Epidermal melanocyte (primary cell): Measurements from ENCODE around the gene COA5.
"Not testable (repeated sequence)": the region's sequence is repeated elsewhere in the genome, so short reads cannot be mapped to it uniquely, and the experiment has no call there.

Source experiments
- DNase-seq: peaks from one replicate; pipeline ENCODE4 v3.0.0; 2011; ENCODE audit warnings: low spot score; ENCODE audit not compliant: insufficient read length

COA5 gene

DNA sequence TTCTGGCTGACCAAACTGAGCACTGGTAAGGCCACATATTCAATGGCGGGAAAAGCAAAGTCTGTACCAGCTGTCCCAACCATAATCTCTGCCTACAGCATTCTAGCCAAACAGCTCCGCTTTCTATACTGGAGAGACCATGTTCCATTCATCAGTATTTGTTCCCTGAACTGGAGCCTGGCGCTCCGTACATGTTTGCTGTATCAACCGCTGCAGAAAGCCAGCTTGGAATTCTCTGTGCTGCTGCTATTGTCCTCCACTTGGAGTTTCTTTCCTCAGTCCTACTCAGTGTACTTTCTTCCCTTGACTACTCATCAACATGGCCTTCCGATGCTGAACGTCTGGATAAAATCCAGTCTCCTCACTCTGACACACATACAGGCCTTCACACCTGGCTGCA, 1.9 kb downstream of the COA5 start:
- DNase-seq, result no peak

DNA sequence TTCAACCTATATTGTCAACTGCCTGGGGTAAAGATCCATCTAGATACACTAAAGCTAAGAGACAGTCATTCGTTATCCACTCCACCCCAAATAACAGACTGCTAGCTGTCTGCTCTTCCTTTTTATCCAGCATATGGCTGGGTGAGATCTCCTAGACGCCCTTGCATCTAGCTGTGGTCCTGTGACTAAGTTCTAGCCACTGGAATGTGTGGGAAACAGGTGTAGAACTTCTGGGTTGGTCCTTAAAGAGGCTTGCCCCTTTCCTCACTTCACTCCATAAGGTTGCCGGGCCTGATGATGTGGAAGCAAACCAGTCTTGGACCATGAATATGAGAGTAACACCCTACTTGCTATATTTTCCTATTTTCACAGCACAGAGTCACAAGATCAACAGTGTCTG, 3.2 kb downstream of the COA5 start:
- DNase-seq, result no peak

DNA sequence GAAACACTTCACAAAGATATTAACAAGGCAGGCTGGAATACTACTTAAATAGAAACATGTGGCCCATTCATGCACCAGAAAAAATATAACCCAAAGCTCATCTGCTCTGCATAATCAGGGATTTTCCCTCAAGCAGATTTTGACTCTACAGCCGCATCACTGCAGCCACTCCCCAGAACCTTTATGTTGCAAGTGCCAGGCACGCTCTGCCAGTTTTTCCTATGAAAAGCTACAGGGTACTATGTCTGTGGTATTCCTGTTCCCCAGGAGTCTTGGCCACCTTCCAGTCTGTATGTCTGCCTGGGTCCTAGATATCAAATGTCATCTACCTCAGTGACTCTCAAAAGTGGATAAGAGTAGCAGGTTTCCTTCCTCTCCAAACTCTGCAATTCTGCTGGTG, 3.8 kb downstream of the COA5 start:
- DNase-seq, result no peak

DNA sequence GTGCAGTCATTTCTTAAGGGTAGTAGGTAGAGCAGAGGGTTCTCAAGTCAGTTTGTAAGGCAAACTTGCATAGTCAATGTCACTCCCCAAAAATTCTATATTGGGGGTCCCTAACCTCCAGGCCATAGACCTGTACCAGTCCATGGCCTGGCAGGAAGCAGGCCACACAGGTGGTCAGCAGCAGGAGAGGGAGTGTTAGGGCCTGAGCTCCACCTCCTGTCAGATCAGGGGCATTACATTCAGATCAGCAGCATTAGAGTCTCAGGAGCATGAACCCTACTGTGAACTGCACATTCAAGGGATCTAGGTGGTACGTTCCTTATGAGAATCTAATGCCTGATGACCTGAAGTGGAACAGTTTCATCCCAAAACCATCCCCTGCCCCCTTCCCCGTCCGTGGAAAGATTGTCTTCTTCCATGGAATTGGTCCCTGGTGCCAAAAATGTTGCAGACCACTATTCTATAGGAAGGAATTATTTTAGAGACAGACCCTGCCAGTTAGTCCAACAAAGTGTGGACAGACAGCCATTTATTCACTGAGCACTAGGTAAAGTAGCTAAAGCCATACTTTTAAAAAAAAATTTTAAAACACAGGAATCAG, 6.7 kb downstream of the COA5 start:
- DNase-seq, result no peak

DNA sequence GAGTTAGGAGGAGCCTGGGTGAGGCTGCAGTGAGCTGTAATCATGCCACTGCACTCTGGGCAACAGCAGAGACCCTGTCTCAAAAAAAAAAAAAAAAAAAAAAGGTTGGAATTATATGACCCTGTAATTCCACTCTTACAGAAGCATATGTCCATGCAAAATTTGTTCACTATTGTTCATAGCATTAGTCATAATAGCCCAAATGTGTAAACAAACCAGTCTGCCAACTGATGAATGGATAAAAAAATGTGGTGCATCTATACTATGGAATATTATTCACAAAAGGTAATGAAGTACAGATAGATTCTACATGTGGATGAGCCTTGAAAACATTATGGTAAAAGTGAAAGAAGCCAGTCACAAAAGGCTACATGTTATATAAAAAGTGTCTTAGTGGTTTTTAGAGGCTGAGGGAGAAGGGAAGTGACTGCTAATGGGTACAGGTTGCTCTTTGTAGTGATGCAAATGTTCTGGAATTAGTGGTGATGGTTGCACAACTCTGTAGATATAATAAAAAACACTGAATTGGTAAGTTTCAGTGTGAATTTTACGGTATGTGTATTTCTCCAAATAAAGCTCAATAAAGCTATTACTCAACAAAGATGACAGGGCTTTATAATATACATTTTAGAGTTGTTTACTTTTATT, 9.4 kb downstream of the COA5 start:
- DNase-seq, result no peak

- not testable (repeated sequence) for DNase-seq
Observed at GRCh38 chr2:98594665-98595064, 13.6 kb downstream of the COA5 start.

- DNase-seq, result no peak
Observed at GRCh38 chr2:98592565-98592964, 15.7 kb downstream of the COA5 start.

- DNase-seq, result no peak
Observed at GRCh38 chr2:98589489-98589888, 18.8 kb downstream of the COA5 start.

DNA sequence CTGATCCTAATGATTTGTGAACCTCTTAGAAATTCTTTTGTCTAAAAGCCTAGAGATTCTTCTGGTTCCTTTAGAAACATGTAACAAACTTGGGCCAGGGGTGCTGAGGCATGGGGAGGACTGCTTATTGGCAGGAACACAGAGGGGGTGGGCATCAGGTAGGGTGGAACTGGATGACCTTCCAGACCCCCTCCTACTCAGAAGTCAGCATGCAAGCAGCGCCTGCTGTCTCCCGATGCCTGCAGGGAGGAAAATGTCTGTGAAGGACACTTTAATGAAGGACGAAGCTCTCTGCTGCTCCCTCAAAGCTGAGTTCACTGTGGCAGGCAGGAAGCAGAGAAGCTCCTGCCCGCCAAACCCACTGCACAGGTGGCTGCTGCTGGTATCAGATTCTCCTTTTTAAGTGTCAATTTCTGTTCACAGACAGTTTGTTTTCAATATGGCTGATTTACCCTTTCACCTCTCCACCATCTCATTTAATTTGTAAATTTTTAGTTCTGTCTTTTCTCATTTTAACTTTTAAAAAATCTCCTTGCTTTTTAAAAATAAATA, 19.4 kb downstream of the COA5 start:
- DNase-seq, result no peak

DNA sequence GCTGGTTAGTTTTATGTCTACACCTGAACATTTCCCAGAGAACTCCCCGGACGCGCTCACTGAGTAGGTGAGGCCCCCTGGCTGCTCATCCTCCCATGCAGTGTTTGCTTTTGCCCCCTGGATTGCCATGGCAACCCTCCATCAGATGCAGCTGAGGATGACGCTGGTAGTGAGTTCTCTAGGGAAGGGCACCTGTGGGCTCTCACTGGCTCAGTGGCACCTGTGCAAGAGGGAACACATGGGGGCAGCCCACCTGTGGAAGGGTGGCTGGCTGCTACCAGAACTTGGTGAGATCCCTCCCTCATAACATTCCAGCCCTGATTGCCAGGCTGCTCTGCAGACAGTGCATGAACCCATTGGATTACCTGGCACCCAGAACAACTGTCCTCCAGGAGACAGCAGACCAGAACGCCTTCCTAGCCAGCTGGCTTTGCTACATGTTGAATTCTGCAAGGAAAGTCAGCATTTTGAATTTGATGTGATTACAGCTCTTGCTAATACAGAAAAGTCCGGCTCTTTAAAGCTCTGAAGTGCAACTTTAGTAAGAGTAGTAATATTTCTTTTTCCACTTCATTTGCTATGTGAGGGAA, 21.7 kb downstream of the COA5 start:
- DNase-seq, result no peak

DNA sequence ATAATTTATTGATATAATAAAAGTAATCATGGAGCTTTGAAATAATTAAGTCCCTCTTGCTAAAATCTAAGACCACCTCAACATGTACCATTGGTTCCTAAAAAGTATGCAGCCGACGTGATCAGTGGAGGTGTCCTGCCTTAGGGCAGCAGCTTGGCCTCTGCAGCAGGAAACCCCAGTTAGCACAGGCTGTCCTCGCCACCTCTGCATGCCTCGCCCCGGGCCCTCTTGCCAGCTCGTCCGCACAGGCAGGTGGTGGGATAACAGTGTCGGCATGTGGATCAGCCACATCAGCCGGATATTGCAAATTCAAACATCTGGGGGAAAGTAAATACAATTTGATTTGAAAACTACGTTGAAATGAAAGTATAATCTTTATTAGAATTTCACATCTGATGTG, 22.9 kb downstream of the COA5 start:
- DNase-seq, result no peak

DNA sequence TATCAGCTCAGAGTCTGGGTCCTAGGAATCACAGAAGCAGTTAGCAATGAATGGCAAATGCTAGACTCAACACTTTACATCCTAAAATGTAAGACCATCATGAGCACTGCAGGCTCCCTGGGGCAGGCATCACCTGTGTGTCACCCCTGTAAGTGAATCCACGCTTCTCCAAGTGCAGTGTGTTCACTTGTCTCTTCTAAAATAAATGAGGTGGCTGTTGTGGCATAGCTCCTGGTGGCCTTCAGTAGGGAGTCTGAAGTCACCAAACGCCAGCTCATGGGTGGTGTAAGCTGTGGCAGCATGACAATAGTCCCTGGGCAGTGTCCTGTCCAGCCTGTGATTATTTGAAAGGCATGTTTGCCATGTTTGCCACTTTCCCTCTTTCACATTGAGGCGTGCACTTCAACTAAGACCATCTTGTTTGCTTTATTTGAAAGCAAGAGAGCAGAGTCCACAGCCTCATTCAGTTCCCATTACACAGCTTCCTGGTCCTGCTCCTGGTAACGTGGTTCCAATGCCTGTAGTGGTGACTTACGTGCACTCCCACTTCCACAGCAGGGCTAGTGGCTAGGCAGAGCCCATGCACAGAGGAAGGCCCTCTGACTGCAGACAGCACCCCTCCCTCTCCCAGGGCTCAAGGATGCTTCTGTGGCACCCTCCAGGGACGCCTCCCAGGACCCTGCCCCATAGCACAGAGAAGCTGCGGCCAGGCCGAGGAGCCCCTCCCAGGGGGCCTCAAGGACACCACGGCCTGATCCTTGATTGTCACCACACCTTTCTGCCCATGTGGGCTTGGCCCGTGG, 24.3 kb downstream of the COA5 start:
- no peak for DNase-seq

GRCh38 chr2:98583276-98583675, 25.0 kb downstream of the COA5 start:
- DNase-seq, result no peak

DNA sequence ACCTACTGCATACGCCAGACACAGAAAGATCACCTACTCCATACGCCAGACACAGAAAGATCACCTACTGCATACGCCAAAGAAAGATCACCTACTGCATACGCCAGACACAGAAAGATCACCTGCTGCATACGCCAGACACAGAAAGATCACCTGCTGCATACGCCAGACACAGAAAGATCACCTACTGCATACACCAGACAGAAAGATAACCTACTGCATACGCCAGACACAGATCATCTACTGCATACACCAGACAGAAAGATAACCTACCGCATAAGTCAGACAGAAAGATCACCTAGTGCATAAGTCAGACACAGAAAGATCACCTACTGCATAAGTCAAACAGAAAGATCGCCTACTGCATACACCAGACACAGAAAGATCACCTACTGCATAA, 25.8 kb downstream of the COA5 start:
- no peak for DNase-seq

GRCh38 chr2:98580656-98581284, 27.5 kb downstream of the COA5 start:
- DNase-seq, result no peak

DNA sequence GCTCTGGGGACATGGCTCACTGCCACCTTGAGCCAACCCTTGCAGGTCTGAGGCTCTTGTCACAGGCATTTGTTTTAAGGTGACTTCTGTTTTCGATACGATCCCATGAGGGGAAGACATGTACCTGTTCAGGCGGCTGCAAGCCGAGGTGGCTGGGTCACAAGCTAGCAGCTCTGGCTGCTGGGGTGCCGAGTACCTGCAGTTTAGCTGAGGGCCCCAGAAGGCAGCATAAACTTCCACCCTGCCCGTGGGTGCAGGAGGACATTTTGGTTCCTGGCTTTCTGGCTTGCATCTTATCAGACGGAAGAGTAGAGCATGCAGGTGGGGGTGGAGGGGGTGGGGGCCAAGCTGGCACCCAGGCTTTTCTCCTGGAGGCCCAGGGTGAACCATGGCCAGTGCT, 28.4 kb downstream of the COA5 start:
- DNase-seq, result no peak

DNA sequence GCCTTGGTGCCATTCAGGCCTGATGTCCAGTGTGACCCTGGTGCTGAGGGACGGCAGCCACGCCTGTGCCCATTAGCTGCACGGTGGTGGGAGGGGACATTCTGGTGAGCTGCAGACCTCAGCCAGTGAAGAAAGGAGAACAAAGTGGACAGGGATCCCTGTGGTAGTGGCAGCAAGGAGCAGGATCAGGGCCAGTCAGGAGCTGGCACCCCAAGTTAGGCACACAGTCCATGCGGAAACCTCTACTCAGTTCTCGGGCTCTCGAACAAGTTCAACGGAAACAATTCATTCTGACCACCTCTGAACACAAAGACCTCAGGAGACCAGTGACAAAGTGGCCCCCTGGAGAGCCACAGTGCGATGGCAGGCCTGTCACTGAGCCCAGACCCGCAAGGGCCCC, 30.1 kb downstream of the COA5 start:
- no peak for DNase-seq

- DNase-seq, result no peak
Observed at GRCh38 chr2:98577313-98577712, 31.0 kb downstream of the COA5 start.

DNA sequence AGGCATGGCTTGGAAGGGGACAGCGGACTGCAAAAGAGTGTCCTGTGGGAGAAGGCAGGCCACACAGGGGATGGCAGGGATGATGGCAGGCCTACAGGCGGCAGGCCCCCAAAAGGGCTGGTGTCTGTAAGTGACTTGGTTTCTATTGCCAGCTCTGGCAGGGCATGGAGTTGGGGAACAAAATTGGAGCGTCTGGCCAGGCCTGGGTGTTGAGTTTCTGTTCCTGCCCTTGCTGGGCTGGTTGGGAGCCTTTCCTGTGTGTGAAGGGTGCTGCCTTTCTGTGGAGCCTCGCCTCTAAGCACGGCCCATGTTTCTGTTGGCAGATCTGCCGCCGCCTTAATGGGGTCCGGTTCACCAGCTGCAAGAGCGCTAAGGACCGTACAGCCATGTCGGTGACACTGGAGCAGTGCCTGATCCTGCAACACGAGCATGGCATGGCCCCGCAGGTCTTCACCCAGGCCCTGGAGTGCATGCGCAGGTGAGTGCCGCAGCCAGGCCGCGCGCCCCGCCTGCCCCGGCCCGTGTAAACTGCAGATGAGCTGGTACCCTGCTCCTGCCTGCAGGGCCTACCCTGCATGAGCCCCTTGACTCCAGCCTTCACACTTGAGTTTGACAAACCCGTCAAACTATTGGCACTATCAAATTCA, 31.5 kb downstream of the COA5 start:
- DNase-seq, result no peak

DNA sequence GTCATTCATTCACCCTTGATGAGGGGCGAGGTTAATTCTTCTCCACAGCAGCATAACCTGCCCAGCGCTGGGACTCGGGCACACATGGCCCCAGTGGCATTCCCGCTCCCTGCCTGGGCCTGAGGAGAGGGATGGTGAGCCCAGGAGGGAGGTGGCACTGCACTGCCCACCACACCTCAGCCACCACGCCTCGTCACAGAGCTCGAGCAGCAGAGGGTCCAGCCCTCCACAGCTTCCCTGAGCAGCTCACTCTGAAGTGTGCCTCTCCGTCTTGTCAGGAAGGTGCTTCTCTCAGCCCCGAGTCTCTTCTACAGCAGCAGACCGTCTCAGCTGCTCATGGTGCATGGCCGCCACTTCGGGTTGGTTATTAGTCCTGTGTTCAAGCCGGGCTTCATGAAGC, 34.9 kb downstream of the COA5 start:
- no peak for DNase-seq

DNA sequence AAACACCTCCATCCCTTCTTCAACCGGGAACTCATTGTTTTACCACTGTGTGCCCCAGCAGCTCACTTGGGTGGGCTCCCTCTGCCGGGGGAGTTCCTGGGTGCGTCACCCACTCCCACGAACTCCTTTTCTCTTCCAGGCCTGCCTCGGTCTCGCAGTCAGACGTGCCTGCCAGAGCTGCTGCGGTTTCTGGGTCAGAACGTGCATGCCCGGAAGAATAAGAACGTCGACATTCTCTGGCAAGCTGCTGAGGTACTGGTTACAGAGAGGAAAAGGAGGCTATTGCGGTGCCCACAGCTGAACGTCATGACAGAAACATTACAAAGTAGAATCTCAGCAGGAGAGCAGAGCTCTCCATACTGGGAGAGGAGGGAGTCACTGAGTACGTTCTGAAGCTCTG, 35.6 kb downstream of the COA5 start:
- DNase-seq, result no peak
